ENCODE data around the gene LAMA3.

- TF ChIP-seq YY1 (IDR thresholded peaks at IDR 0.05; ENCODE audit: insufficient read depth, insufficient read length) (no peak), ZNF274 (IDR thresholded peaks at IDR 0.05; ENCODE audit: low read depth, low read length) (no peak)
Observed at GRCh38 chr18:23902396-23902795, 213.1 kb downstream of the LAMA3 start.
